Nephron progenitor cell (in vitro differentiated cells): ENCODE data around the gene ANXA1.

Source experiments
- DNase-seq: peaks from one replicate; pipeline ENCODE4 v3.0.0; 2021
- H3K27ac Mint-ChIP-seq: 2 replicates; pipeline ENCODE4 v1.8.0; 2021; ENCODE audit warnings: mild to moderate bottlenecking, moderate library complexity, mixed read lengths
- H3K27me3 Mint-ChIP-seq: 2 replicates; pipeline ENCODE4 v1.8.0; 2021; ENCODE audit warnings: mild to moderate bottlenecking, low read depth, mixed read lengths; ENCODE audit not compliant: poor library complexity
- H3K36me3 Mint-ChIP-seq: 2 replicates; pipeline ENCODE4 v1.8.0; 2021; ENCODE audit warnings: low read depth, mixed read lengths
- H3K4me1 Mint-ChIP-seq: 2 replicates; pipeline ENCODE4 v1.8.0; 2021; ENCODE audit warnings: mixed read lengths
- H3K4me3 Mint-ChIP-seq: 2 replicates; pipeline ENCODE4 v1.8.0; 2021; ENCODE audit warnings: mild to moderate bottlenecking, moderate library complexity, mixed read lengths
- H3K9me3 Mint-ChIP-seq: 2 replicates; pipeline ENCODE4 v1.8.0; 2021; ENCODE audit warnings: mild to moderate bottlenecking, moderate library complexity, mixed read lengths
- TF ChIP-seq, protein P1 (sequence below): fragments of 200-600 bp; sonication (generic); IDR thresholded peaks from 2 replicates; pipeline ENCODE4 v1.5.0; 2021; ENCODE audit warnings: antibody characterized with exemption

ANXA1 gene

DNA sequence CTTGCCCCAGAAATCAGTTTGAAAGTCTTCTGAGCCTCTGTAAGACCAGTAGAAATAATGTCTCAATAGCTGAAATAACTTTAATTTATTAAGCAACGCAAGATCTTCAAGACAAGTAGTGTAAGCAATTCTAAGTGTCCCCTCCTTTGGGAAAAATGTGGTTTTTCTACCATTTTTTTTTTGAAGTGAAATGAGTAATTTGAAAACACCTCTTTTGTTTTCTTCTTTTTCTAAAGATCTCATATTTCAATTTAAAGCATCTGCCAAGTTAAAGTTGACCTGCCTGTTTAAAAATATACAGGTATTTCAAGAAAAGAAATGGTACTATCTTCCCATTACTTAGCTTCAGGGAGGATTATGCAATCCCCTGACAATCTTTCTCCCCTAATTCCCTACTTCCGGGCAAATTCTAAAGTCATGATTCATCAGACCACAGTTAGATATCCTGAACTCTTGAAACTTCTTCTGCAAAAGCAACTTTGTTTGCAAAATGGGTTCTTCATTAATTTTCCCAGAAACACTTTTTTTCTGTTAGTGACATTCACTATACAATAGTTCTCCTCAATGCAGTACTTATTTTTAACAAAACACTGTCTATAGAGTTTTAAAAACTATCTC lies 7.8 kb upstream of the ANXA1 start:
- H3K36me3 Mint-ChIP-seq = no peaks in the 10 kb centered on the region
- H3K9me3 Mint-ChIP-seq = no peaks in the 10 kb centered on the region
- H3K27me3 Mint-ChIP-seq = peaks cover 8% of the 10 kb centered on the region
- H3K27ac Mint-ChIP-seq = no peak overlapping the region
- H3K4me1 Mint-ChIP-seq = peaks cover 6% of the 10 kb centered on the region
- DNase-seq = no peak
- no peak overlapping the region for H3K4me3 Mint-ChIP-seq
- TF ChIP-seq, protein P1, sequence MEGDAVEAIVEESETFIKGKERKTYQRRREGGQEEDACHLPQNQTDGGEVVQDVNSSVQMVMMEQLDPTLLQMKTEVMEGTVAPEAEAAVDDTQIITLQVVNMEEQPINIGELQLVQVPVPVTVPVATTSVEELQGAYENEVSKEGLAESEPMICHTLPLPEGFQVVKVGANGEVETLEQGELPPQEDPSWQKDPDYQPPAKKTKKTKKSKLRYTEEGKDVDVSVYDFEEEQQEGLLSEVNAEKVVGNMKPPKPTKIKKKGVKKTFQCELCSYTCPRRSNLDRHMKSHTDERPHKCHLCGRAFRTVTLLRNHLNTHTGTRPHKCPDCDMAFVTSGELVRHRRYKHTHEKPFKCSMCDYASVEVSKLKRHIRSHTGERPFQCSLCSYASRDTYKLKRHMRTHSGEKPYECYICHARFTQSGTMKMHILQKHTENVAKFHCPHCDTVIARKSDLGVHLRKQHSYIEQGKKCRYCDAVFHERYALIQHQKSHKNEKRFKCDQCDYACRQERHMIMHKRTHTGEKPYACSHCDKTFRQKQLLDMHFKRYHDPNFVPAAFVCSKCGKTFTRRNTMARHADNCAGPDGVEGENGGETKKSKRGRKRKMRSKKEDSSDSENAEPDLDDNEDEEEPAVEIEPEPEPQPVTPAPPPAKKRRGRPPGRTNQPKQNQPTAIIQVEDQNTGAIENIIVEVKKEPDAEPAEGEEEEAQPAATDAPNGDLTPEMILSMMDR = no peak

DNA sequence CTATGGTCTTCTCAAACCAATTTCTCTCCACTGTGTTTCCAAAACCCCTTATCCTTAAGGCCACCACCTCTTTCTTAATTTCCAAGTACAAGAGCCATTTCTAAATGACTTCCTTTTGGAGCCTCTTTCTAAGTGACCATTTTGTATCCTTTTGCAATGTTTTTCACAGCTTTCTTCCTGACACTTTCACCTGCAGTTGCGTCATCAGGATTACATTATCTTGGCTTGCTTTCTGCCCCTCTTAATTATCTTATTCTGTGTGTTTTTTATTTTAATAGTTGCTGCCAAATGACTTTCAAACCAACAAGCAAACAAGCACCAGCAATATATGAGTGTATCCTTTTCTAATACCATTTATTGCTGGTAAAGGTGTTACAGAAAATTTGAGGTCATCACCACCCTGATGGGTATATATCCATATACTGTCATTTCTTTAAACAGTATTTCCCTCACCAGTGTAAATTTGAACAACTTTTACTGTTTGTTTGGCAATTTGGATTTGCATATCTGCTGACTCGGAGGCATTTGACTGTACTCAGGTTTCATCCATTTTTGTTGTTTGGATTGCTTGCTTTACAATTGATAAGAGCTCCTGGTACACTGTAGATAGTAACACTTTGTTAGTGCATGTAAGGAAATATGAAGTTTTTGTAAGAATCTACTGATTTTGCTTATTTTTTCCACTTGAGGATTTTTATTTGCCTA lies 5.4 kb upstream of the ANXA1 start:
- no peak overlapping the region for H3K27ac Mint-ChIP-seq
- H3K9me3 Mint-ChIP-seq = no peaks in the 10 kb centered on the region
- no peak for DNase-seq
- TF ChIP-seq, protein P1 = no peak
- peaks cover 8% of the 10 kb centered on the region for H3K27me3 Mint-ChIP-seq
- no peak overlapping the region for H3K4me3 Mint-ChIP-seq
- no peaks in the 10 kb centered on the region for H3K36me3 Mint-ChIP-seq
- peaks cover 20% of the 10 kb centered on the region for H3K4me1 Mint-ChIP-seq

DNA sequence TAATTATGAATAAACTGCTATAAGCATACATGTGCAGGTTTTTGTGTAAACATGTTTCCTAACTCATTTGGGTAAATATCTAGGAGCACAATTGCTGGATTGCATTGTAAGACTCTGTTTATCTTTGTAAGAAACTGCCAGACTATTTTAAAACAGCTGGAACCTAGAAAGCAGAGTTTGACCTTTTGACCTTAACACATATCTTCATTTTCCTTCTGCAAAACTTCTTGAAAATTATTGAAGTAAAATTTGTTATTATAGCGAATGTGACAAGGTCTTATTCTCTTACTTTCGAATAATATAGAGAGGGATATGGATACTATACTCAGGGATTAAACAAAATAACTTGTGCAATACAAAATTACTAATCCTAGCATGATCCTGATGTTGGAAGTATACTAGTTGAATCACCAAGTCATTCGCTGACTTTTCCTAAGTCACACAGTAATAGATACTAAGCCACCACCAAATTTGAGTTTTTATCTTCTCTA lies 3.2 kb upstream of the ANXA1 start:
- H3K4me1 Mint-ChIP-seq = peaks cover 42% of the 10 kb centered on the region
- TF ChIP-seq, protein P1 = no peak
- no peak for DNase-seq
- H3K27me3 Mint-ChIP-seq = peaks cover 4% of the 10 kb centered on the region
- H3K4me3 Mint-ChIP-seq = no peak overlapping the region
- H3K36me3 Mint-ChIP-seq = no peaks in the 10 kb centered on the region
- no peaks in the 10 kb centered on the region for H3K9me3 Mint-ChIP-seq
- H3K27ac Mint-ChIP-seq = no peak overlapping the region

DNA sequence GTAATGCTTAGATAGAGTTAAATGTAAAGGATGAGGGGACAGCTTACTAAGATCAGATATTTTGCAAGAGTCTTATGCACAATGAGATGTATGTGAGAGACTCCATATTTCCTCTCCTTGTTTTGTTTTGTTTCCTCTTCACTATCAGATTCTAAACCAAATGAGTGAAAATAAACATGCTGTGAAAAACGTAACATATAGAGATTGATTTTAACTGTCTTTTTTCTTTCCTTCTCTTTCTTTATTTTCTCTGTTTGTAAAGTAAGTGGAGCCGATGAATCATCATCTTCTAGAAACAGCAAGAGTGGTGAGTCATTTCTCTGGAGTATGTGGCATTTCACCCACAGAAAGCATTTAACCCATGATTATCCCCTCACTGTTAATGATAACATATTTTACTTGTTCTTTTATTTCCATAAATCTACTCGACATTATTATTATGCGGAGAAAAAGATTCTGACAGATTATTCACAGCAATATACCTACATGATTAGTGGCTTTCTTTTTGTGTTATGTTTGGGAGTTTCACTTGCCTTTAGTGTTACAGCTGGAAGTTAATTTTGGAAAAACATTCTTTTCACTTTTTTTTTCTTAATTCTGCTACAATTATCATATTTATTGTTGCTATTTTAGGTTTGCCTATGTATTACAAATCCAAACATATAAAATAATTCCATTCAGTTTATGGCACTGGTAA lies 2.1 kb upstream of the ANXA1 start:
- H3K27me3 Mint-ChIP-seq = peaks cover 4% of the 10 kb centered on the region
- DNase-seq = no peak
- peak overlapping the region; percentile 20 for H3K27ac Mint-ChIP-seq
- peaks cover 42% of the 10 kb centered on the region for H3K4me1 Mint-ChIP-seq
- H3K36me3 Mint-ChIP-seq = no peaks in the 10 kb centered on the region
- no peaks in the 10 kb centered on the region for H3K9me3 Mint-ChIP-seq
- TF ChIP-seq, protein P1 = no peak
- H3K4me3 Mint-ChIP-seq = no peak overlapping the region

DNA sequence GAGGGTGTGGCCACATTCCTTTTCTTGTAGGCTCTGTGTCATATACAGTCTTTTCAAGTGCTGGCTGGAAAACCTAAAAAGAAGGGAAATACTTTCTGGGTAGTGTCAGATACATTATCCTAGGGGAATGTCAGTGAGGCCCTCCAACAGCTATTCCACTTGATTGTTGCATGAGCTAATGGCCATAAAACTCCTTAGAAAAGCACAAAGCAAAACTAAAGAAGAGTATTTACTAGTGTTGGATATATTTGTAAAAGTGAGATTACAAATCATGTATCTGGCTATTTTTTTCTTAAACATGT lies 829 bp downstream of the ANXA1 start:
- H3K4me3 Mint-ChIP-seq = no peak overlapping the region
- peaks cover 4% of the 10 kb centered on the region for H3K27me3 Mint-ChIP-seq
- no peak for DNase-seq
- H3K9me3 Mint-ChIP-seq = no peaks in the 10 kb centered on the region
- H3K27ac Mint-ChIP-seq = no peak overlapping the region
- H3K4me1 Mint-ChIP-seq = peaks cover 42% of the 10 kb centered on the region
- TF ChIP-seq, protein P1 = no peak
- H3K36me3 Mint-ChIP-seq = no peaks in the 10 kb centered on the region
